PC-3 (cell line): ENCODE measurements around the gene SESTD1.

Experiments used
- CTCF ChIP-seq: fragments of 300-600 bp; sonication (generic); conservative IDR thresholded peaks from 2 replicates; pipeline ENCODE4 v1.5.1; 2017; ENCODE audit warnings: antibody characterized with exemption, low read depth, mild to moderate bottlenecking, low read length
- EZH2 ChIP-seq: fragments of 300-600 bp; sonication (generic); IDR thresholded peaks from one replicate; pipeline ENCODE4 v1.6.1; 2017; ENCODE audit warnings: antibody characterized with exemption, mild to moderate bottlenecking, low read length; ENCODE audit not compliant: unreplicated experiment
- EZH2phosphoT487 ChIP-seq: fragments of 300-600 bp; sonication (generic); IDR thresholded peaks from 2 replicates; pipeline ENCODE4 v1.6.1; 2018; ENCODE audit warnings: mild to moderate bottlenecking, antibody characterized with exemption, low read length, borderline replicate concordance

GRCh38 chr2:179132076-179132475, 132.6 kb downstream of the SESTD1 start:
- TF ChIP-seq CTCF (no peak), EZH2phosphoT487 (no peak), EZH2 (no peak)
